Measurements from ENCODE around the gene NECTIN1.

NECTIN1 gene

GRCh38 chr11:119691701-119692539 is 37.1 kb downstream of the NECTIN1 start:
- DNase-seq = no peak

GRCh38 chr11:119691020-119691666 is 37.9 kb downstream of the NECTIN1 start:
- no peak for DNase-seq

GRCh38 chr11:119689302-119689701 is 39.7 kb downstream of the NECTIN1 start:
- DNase-seq = no peak

- no peak for DNase-seq
These were observed 40.6 kb downstream of the NECTIN1 start for GRCh38 chr11:119688356-119688755.

- no peak for DNase-seq
These were observed 41.5 kb downstream of the NECTIN1 start for GRCh38 chr11:119687373-119688046.

- no peak for DNase-seq
These were observed 42.7 kb downstream of the NECTIN1 start for GRCh38 chr11:119686177-119686882.

- no peak for DNase-seq
These were observed 43.8 kb downstream of the NECTIN1 start for GRCh38 chr11:119685111-119685746.

GRCh38 chr11:119684361-119685110 is 44.5 kb downstream of the NECTIN1 start:
- no peak for DNase-seq

GRCh38 chr11:119683783-119684182 is 45.2 kb downstream of the NECTIN1 start:
- no peak for DNase-seq

- DNase-seq = no peak
These were observed 47.6 kb downstream of the NECTIN1 start for GRCh38 chr11:119681361-119681910.

- no peak for DNase-seq
These were observed 48.2 kb downstream of the NECTIN1 start for GRCh38 chr11:119680541-119681360.

GRCh38 chr11:119679346-119679745 is 49.7 kb downstream of the NECTIN1 start:
- no peak for DNase-seq

- DNase-seq = no peak
These were observed 50.6 kb downstream of the NECTIN1 start for GRCh38 chr11:119678351-119678750.

- DNase-seq = no peak
These were observed 51.2 kb downstream of the NECTIN1 start for GRCh38 chr11:119677840-119678239.

- no peak for DNase-seq
These were observed 52.5 kb downstream of the NECTIN1 start for GRCh38 chr11:119676461-119677020.

- no peak for DNase-seq
These were observed 55.2 kb downstream of the NECTIN1 start for GRCh38 chr11:119673759-119674336.

GRCh38 chr11:119673052-119673758 is 55.8 kb downstream of the NECTIN1 start:
- DNase-seq = no peak

- DNase-seq = no peak
These were observed 56.4 kb downstream of the NECTIN1 start for GRCh38 chr11:119672597-119672996.

GRCh38 chr11:119671561-119672015 is 57.4 kb downstream of the NECTIN1 start:
- no peak for DNase-seq
